ENCODE measurements around the gene GORASP2.

GORASP2 gene

GRCh38 chr2:171008550-171009205, 79.6 kb downstream of the GORASP2 start:
- DNase-seq, result no peak

GRCh38 chr2:171009386-171009785, 80.3 kb downstream of the GORASP2 start:
- DNase-seq, result no peak

DNA sequence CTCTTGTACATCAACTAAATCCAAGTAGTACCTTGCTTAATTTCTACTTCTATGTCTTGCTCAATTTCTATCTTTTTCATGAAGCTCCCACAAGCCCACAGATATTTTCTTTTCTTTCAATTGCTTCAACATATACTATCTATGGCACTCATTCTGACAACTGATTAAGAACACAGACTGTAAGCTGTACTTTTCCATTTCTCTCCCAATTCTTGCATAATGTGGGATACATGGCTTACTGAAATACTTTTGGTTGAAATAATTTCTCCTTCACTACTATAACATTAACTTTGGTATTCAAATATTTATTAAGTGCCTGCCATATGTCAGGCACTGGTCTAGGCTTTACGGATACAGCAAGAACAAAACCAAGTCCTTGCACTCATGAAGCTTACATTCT, 84.8 kb downstream of the GORASP2 start:
- DNase-seq, result no peak

DNA sequence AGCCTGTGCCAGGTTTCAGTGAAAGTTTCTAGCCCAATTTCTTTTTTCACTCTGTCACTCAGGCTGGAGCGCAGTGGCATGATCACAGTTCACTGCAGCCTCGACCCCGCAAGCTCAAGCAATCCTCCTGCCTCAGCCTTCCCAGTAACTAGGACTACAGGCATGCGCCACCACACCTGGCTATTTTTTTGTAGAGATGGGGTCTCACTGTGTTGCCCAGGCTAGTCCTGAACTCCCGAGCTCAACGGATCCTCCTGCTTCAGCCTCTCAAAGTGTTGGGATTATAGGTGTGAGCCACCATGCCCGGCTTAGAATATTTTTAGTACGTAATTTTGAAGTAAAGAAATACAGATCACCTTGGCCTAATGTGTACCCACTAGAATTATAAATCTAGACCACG, 87.1 kb downstream of the GORASP2 start:
- no peak for DNase-seq

Measured in CD4-positive, alpha-beta T cell treated with Interleukin-17A for 1 hour (primary cell).